ENCODE data around the gene GIMD1.
"Not testable (repeated sequence)": the region's sequence is repeated elsewhere in the genome, so short reads cannot be mapped to it uniquely, and the experiment has no call there.

GIMD1 gene

DNA sequence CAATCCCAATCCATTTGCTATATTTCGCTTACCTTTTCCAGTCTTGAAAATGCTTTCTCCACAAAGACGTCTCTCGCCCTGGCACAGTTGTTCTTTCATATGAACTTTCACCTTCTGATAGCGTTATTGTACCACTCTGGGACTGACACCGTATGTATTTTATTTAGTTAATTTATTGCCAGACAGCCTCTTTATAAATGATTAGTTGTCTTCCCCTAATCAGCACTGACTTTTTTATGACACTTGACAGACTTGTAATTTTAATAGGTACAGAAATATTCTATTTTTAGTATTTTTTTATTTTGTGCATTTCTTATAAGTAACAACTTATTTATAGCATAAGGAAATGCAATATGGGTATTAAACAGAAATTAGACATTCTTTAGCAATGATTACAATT, at the start of gene GIMD1:
TSS of gene GIMD1 (minus strand) at position 101 of the 400 bp plus-strand sequence. CDS start 1,343 bp downstream, outside the sequence.
- no peak for DNase-seq

DNA sequence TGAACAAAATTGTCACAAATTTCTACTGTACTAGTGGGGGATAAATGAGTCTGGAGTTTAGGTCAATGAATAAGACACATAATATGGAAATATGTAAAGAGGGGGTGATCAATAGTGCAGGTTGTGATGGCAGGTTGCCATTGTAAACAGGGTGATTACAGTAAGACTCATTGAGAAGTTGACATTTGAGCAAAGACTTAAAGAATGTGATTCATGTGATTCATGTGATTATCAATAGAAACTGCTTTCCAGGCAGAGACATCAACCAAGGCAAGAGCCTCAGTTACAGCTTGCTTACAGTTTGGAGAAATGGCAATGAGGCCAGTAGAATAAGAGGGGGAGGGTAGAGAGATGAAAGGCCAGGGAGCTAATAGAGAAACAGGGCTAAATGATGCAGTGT, 45.8 kb upstream of the GIMD1 start:
- no peak for DNase-seq

DNA sequence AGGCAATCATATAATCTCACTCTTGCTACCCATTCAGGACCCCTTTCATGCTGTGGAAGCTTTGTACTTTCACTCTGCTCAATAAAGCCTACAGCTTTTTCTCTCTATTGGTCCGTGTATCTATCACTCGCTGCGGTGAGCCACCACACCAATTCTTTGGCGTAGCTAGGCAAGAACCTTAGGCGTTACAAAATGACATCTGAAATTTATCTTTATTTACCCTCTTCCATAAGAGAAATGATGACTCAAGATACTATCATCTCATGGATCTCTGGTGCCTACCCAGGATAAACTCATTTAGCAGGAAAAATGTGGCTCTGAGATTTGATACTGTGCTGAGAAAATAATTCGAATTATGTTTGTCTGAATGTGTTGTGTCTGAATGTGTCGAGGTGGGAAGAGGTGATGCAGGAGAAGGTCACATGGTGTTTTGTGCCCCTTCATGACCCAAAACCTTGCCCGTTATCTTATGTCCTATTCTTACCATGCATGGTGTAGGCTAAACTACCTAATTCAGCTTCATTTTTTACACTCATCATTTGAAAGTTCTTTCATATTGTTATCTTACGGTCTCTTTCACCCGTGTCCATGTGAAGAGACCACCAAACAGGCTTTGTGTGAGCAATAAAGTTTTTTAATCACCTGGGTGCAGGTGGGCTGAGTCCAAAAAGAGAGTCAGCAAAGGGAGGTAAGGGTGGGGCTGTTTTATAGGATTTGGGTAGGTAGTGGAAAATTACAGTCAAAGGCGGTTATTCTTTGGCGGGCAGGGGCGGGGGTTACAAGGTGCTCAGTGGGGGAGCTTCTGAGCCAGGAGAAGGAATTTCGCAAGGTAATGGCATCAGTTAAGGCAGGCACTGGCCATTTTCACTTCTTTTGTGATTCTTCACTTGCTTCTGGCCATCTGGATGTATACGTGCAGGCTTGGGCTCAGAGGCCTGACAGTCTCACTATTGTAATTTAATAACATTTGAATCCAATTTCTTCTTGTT, 41.6 kb upstream of the GIMD1 start:
- no peak for DNase-seq

DNA sequence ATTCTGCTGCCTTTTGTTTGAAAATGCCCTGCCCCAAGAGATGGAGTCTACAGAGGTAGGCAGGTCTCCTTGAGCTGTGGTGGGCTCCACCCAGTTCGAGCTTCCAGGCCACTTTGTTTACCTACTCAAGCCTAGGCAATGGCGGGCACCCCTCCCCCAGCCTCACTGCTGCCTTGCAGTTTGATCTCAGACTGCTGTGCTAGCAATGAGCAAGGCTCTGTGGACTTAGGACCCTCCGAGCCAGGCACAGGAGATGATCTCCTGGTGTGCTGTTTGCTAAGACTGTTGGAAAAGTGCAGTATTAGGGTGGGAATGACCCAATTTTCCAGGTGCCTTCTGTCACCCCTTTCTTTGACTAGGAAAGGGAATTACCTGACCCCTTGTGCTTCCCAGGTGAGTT, 39.4 kb upstream of the GIMD1 start:
- DNase-seq, result not testable (repeated sequence)

DNA sequence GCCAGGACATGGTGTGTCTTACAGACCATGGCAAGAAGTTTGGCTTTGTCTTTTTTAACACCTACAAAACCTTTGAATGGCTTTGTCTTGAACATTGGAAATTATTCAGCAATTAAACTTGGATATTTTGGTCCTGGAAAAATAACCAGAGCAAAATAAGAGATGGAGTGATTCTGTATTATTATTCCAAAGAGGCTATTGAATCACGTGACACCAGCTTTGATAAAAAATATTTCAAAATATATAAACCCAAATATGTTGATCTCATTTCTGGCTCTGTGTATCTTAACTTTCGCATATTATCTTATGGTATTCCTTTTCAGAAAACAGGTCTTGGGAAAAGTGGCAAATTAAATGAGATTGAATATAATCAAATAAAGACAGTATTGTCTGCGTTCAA, 32.6 kb upstream of the GIMD1 start:
- DNase-seq, result no peak

DNA sequence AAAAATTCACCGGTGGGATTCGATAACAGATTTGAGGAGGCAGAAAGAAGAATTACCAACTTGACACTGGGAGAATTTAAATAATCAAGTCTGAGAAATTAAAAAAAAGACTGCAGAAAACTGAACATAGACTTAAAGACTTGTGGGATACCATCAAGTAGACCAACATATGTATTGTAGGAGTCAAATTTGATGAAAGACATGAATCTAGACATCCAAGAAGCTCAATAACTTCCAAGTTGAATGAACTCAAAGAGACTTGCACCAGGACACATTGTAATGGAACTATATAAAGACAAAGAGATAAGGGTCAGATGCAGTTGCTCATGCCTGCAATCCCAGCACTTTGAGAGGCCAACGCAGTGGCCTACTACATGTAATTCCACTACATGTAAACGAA, 30.3 kb upstream of the GIMD1 start:
- DNase-seq, result not testable (repeated sequence)

DNA sequence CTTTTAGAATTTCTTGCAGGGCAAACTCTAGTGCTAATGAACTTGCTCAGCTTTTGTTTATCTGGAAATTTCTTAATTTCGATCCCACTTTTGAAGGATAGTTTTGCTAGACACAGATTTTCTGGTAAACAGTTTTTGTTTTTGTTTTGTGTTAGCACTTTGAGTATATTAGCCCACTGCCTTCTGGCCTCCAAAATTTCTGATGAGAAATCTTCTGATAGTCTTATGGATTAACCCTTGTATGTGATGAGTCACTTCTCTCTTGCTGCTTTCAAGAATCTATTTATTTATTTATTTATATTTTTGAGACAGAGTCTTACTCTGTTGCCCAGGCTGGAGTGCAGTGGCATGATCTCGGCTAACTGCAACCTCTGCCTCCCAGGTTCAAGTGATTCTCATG, 27.0 kb upstream of the GIMD1 start:
- no peak for DNase-seq

DNA sequence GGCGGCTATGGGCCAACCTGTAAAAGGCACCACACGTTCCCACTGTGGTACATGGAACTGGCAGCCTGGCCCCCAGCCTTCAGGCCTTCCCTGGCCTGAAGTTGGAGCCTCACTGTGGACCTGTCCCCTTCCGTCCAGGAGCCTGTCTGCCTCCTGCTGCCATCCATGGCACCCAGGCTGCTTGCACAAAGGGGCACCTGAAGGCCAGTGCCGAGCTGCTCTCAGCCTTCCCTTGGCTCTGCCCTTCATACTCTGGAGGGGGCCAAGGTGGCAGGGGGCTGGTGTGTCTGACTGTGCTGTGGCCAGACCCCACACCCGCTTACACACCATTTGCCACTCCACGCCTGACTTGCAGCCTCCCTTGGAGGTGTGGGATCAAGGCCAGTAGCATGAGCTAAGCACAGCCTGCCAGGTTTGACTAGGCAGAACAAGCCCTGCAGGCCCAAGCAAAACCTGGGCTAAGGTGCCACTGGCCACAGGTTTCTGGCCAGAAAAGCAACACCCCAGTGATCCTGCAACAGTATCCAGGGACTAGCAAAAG, 17.3 kb upstream of the GIMD1 start:
- no peak for DNase-seq

DNA sequence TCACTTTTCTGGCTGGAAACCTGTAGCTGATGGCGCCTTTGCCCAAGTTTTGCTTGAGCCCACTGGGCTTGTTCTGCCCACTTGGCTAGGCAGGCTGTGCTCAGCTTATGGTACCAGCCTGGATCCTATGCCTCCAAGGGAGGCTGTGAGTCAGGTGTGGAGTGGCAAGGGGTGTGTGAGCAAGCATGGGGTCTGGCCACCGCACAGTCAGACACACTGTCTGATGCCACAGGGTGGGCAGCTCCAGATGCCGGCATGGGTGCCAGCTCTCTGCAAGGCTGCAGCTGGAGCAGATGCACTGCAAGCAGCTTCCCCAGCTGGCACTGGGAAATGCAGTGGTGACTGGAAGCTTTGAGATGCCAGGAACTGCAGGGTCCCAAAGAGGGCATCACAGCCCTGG, 16.3 kb upstream of the GIMD1 start:
- DNase-seq, result no peak

DNA sequence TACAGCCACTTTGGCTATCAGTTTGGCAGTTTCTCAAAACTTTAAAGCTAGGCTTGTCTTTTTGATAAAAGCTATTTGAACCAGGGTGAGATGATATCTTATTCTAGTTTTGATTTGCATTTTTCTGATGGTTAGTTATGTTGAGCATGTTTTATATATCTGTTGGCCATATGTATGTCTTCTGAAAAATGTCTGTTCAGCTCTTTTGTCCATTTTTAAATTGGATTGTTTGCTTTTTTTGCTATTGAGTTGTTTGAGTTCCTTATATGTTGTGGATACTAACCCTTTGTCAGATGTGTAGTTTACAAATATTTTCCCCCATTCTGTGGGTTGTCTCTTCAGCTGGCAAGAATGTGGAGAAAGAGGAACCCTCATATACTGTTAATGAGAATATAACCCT, 11.6 kb upstream of the GIMD1 start:
- DNase-seq, result no peak

DNA sequence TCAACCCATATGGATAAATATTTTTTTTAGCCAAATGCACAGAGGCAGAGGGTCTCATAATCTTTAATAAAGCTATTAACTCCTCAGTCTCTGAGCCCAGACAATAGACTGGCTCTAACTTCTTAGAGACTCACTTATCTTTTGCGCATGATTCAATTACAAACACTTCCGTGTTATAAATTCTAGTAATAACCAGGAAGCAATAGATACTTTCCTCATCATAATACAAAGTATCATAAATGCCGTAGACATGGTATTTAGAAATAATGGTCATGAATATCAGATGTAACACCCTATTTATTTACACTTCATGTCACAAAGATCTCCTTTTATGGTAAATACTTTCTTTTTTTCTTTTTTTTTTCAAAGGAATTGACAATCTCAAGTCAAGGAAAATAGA, 4.4 kb upstream of the GIMD1 start:
- no peak for DNase-seq

DNA sequence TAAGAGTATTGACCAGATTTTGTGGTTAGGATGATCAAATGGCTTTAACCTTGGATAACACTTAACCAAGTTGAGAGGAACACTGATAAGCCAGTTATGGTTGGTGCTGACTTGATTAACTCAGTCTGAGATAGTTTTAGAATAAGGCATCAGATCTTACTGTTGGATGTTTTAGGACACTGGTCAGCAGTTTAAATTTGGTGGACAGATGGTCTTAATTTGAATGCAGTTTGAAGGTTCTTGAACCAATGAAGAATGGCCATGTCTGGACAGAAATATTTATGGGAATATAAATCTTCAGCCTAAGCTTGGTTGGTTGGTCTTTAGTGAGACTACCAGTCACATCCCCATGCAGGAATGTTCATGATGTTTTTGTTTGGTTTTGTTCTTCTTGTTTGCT, 2.6 kb upstream of the GIMD1 start:
- no peak for DNase-seq

DNA sequence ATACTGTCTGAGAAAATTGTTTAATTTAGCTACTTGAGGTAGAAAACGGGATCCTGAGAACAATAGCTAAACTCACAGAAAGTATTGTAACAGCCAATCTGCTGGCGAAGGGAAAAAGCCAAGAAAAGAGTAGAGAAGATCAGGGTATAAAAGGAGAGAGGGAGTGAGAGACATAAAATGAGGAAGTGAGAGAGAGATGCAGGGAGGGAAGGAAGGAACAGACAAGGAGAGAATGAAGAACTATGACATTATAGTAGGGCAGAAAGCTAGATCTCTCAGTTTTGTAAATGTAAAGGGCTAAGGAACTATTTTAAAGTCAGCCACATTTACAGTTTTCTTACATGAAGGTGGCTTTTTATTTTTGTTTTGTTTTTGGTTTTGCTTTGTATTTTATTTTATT, 1.6 kb upstream of the GIMD1 start:
- no peak for DNase-seq

DNA sequence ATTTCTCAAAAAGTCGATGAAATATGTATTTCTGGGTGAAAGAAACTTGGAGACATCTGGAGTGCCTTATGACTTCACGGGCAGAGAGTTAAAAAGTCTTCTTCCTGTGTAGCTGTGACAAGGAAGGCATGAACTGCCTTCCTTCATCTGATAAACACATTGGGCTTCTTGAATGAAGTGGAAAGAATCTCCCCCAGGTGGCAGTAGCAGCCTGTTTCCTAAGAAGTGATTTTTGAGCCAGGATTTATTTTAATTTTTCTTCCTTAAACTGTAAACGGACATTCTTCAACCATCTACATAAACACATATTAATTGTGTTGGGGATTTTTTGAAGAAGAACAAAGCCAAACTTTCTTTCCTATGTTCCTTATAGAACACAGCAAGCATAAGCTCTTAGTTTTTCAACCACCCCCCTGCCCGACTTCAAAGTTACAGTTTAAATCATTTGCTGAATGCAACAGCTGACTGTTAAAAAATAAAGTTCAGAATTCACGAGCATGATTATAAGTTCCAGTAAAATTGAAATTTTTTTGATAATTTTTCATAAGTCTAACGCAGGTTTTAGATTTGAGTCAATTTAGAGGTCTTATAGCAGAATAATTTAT, 980 bp upstream of the GIMD1 start:
- DNase-seq, result peak; percentile 6 to 59

DNA sequence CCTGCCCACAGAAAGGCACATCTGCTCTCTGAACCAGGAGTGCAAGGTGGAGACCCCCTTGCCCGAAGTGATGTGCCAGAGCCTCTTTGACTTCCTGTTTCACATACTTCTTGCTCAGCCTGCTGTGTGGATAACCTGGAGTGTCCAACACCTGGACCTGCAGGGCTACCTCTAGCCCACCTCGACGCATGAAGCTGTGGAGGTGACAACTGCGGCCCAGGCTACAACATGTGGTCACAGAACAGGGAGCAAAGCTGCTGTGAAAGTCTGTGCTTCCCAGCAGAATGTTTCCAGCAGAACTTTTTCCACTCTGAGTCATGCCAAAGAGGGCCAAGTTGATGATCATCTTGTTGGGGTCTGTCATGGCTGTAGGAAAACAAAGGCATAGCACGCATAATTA, 1.5 kb downstream of the GIMD1 start:
- DNase-seq, result no peak

DNA sequence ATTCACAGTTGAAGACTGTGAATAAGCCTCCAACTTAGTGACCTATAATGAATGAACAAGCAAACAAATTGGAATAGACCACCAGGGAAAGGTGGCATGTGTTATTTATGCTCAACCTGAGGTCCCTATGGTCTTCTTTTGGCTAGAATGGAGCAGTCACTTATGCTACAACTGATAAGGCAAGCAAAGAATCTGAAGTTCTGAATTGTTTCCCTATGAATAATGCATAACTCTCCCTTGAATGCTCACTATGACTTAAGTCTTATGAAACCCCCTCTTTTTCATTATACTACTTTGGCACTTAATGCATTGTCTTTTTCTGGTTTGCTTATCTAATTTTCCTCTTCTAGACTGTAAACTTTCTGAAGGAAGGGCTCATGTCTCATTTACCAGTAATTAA, 2.6 kb downstream of the GIMD1 start:
- no peak for DNase-seq

DNA sequence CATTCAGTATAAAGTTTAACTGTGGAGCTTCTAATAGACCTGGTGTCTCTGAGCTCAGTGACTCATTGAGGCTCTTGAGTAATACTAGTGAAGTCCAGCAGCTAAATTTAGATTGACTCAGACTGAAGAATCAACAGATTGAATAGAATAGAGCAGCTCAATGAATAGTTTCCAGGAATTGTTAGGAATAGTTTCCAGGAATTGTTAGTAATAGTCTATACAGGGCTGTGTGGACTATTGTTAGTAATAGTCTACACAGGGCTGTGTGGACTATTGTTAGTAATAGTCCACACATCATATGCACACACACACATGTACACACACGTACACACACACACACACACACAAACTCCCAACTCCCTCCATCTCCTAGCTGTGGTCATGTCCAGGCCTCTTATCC, 3.0 kb downstream of the GIMD1 start:
- peak; percentile 7 to 19 for DNase-seq

DNA sequence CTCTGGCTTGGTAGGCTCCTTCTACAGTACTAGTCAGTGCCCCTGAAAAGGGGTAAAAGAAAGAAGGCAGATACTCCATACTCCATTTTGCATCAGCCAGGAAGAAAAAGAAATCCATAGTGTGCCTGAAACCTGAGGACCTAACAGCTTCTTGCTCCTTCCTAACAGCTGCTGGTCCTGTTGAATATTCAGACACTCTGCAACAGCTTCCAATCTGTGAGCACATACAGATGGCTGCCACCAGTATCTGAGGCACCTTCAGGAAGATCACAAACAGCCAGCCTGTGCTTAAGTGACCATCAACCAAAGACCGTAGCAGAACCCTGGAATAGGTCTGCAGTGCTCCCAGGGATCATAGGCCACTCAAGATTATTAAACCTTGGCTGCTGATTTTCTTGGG, 4.3 kb downstream of the GIMD1 start:
- DNase-seq, result no peak

DNA sequence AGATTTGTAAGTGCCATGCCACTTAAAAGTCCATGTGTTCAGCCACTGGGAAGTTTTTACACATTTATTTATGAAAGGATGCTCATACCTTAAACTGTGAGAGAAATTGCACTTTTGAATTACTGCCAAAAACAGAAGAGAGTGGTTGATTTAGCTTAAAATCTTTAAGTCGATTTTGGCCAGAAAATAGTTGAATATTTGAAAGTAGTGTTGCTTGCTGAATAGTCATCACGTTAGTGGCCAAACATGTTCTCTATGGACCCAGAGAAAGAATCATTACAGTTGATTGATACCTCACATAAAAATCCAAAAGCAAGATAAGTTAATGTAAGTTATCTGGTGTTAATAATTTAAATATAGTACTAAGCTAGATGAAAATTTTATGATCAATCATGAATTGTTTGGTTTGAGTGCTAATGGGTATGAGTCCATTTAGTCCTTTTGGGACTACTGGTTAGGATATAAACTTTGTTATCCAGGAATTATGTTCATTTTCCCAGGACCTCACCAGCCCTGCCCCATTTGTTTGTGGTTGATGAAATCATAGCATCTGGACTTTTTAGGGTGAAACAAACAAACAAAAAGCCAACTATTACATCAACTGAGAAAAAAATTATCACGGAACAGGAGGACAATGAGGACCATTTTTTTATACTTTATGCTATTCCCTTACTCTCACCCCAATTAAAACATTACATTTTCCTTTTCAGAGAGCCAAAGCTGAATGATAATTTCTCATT, 6.3 kb downstream of the GIMD1 start:
- DNase-seq, result no peak

DNA sequence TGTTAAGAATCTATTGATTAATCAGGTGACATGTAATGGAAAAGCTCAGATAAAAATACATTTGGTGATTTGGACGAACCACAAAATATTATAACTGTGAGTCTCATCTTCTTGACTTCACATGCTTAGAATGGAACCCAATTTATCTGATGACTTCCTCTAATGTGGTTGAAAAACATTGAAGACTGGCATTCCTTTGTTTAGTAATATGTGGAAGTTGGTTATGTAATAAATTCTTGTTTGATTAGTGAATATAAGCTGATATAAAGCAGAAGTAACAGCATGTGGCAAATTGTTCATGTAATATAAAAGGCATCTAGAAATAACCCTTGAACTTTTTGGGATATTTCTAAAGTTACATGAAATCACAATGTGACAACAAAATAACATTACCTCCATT, 9.7 kb downstream of the GIMD1 start:
- no peak for DNase-seq

DNA sequence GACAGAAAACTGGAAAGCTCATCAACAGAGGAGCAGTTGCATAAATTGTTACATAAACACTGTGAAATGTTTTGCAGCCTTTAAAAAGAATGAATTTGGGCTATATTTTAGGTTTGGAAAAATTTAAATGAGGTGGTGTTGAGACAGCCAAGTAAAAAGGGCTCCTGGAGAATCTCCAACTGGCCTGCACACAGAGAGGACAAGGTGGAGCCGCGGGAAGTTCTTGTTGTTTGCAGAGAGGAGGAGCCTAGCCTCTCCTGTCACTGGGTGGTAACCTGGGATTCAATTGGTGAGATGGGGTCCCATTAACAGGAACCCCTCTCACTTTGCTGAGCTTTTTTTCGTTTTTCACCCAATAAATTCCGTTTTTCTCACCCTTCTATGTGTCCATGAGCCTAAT, 13.4 kb downstream of the GIMD1 start:
- DNase-seq, result no peak

DNA sequence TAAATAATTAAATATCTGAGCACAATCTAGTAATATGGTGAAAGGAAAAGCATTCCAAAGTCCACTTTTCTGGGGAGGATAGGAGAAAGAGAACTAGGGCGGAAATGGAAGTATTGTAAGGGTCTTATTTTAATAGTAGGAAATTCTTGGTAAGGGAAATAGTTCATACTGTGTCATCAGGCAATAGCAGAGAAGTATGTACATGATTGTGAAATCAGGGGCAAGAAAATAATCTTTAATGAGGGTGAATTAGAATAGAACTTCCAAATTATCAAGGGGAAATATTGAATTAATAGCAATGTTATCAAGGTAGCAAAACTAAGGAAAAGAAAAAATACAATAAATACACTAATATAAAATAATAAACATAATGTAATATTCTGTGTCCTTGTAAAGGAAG, 14.8 kb downstream of the GIMD1 start:
- DNase-seq, result no peak

DNA sequence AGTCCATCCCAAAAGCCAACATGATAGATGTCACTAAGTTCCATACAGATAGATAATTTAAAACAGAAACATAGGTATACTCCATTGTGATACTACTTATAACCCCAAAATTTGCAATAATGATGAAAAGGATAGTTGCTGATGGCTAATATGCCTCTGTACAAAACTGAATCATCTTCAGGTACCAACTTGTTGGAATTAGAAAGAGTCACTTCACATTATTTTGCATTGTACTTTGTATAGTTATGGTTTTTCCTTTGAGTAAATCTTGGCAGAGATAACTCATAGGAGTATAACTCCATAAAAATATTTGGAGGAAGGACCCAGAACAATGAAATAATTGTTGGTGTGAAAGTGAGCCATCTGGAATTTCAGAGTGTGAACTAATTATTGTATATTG, 17.6 kb downstream of the GIMD1 start:
- no peak for DNase-seq

DNA sequence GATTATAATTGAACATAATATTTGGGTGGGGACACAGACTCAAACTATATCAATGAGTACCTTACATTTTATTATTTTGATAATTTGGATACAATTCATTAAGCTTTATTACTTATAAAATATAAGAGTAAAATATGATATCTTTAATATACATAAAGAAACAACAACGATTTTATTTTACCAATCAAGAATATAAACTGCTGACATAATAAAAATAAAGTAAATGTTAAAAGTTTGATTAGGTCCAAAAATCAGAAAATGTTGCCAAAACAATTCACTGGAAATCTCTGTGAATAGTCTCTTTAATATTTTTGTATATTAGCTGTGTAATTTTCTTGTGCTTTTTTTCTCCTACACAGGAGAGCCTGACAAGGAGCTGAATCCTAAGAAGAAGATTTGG, 21.4 kb downstream of the GIMD1 start:
- no peak for DNase-seq

Data from SW 1271 (cell line).